Omental fat pad (tissue), 4 donors: ENCODE data around the gene WDR54. TPM values are rescaled to one million over a fixed set of nuclear protein-coding genes. Genes with fewer than 3 reads are reported as not detected.

Experiments
- ATAC-seq: fragments of 150-250 bp; one replicate; pipeline ENCODE4 v1.9.1; 2016; ENCODE audit warnings: mild to moderate bottlenecking, moderate library complexity; ENCODE audit not compliant: low FRiP score
- DNase-seq: peaks from one replicate; pipeline ENCODE4 v3.0.0-alpha.2; 2019; ENCODE audit warnings: low spot score
- total RNA-seq, 4 donors: library from RNA; depleted of rRNA; stranded (reverse); fragments of >200 nt; gene quantifications; one replicate each; pipeline ENCODE4 v1.1.0, GENCODE V29; 2016
- TF ChIP-seq, protein P1 (sequence below), 3 donors: fragments of 450-650 bp; IDR thresholded peaks; one replicate each; pipeline ENCODE4 v1.5.1; 2016 to 2017; ENCODE audit warnings: antibody characterized with exemption in 3 of 3, mild to moderate bottlenecking in 3 of 3, moderate library complexity in 2 of 3

The WDR54 gene
- total RNA-seq, 4 donors from 2014 or later = 3.0 to 10.5 (median 6.1) TPM

GRCh38 chr2:74390606-74391005 is 30.9 kb upstream of the WDR54 start:
- ATAC-seq (no peak), DNase-seq (no peak)
- TF ChIP-seq, protein P1, sequence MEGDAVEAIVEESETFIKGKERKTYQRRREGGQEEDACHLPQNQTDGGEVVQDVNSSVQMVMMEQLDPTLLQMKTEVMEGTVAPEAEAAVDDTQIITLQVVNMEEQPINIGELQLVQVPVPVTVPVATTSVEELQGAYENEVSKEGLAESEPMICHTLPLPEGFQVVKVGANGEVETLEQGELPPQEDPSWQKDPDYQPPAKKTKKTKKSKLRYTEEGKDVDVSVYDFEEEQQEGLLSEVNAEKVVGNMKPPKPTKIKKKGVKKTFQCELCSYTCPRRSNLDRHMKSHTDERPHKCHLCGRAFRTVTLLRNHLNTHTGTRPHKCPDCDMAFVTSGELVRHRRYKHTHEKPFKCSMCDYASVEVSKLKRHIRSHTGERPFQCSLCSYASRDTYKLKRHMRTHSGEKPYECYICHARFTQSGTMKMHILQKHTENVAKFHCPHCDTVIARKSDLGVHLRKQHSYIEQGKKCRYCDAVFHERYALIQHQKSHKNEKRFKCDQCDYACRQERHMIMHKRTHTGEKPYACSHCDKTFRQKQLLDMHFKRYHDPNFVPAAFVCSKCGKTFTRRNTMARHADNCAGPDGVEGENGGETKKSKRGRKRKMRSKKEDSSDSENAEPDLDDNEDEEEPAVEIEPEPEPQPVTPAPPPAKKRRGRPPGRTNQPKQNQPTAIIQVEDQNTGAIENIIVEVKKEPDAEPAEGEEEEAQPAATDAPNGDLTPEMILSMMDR (IDR thresholded peaks at IDR 0.05) = no peak

- peak; percentile 25 for ATAC-seq
- DNase-seq = no peak
- TF ChIP-seq, protein P1 (IDR thresholded peaks at IDR 0.05) = no peak
These were observed 30.3 kb upstream of the WDR54 start for GRCh38 chr2:74391209-74391579.

DNA sequence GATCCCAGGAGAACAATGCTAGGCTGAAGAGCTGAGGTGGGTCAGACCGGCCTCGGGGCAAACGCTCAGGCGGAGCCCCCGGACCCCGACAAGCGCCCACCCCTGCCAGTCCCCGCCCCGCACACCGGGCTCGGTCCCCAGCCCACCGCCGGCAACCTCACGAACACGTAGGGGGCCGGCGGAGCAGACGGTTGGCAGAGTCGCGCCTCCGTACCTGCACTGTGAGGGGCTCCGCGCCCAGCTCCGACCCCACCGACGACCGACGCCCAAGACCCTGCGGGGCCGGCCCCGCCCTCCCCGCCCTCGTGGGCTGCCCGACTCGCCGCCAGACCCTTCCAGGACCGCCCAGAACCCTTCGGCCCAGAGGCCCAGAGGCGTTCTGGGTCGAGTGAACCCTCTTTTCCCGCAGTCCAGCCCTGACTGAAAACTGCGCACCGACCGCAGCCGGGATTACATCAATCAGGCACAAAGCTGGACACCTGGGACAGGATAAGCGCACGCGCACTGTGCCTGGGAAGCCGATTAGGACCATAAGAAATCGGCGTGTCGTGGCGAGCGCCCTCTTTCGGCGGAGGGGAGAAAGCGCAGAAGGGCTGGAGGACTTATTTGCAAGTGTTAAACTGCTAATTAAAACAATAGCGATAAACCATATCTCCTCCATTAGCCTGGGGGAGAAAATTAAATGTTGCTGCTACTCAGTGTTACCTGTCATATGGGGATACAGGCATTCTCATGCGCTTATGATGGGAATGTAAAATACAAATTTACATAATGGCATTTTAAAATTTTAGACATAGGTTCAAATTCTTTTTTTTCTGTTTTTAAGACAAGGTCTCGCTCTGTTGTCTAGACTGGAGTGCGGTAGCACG is 29.7 kb upstream of the WDR54 start:
- ATAC-seq (peak; percentile 91), DNase-seq (peak; percentile 83)
- TF ChIP-seq, protein P1 (IDR thresholded peaks at IDR 0.05) = peak in 1 of 3 donors; percentile 70

- no peak for ATAC-seq
- DNase-seq = no peak
- TF ChIP-seq, protein P1 (IDR thresholded peaks at IDR 0.05) = no peak
These were observed 29.1 kb upstream of the WDR54 start for GRCh38 chr2:74392449-74392743.

GRCh38 chr2:74393525-74393924 is 28.0 kb upstream of the WDR54 start:
- no peak for ATAC-seq
- DNase-seq = no peak

GRCh38 chr2:74396149-74396548 is 25.4 kb upstream of the WDR54 start:
- TF ChIP-seq, protein P1 (IDR thresholded peaks at IDR 0.05) = no peak
- DNase-seq = no peak
- no peak for ATAC-seq

More at GRCh38 chr2:74393525-74393924, 28.0 kb upstream of the WDR54 start:
- TF ChIP-seq, protein P1 (IDR thresholded peaks at IDR 0.05) = no peak

DNA sequence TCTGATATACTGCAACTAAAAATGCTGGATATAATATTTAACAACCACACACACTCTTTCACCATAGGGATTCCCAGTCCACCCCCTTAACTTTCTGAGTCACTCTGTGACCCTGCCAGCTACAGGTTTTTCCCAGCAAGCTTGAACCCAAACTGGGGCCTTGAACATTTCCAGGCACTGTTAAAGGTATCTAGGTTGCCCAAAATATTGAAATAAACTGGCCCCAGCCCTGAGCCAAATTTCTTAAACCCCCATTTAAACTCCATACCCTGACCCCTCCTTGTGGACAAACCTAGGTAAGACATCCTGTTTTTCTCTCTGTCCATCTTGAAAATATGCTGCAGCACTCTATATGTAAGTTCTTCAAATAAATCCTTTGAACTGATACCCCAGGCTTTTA is 21.7 kb upstream of the WDR54 start:
- no peak for DNase-seq
- ATAC-seq = no peak
- TF ChIP-seq, protein P1 (IDR thresholded peaks at IDR 0.05) = no peak
